Hematopoietic multipotent progenitor cell treated with erythropoietin and hydrocortisone succinate and interleukin-3 and kit ligand, for 8 days (in vitro differentiated cells): ENCODE results near the gene UIMC1.
A peak's percentile ranks its signal among the peaks of the same experiment; 100 is the strongest.
"Not testable (repeated sequence)": the region's sequence is repeated elsewhere in the genome, so short reads cannot be mapped to it uniquely, and the experiment has no call there.

ENCODE experiments used
- DNase-seq: peaks from one replicate; pipeline ENCODE4 v3.0.0-alpha.2; 2015

UIMC1 gene

DNA sequence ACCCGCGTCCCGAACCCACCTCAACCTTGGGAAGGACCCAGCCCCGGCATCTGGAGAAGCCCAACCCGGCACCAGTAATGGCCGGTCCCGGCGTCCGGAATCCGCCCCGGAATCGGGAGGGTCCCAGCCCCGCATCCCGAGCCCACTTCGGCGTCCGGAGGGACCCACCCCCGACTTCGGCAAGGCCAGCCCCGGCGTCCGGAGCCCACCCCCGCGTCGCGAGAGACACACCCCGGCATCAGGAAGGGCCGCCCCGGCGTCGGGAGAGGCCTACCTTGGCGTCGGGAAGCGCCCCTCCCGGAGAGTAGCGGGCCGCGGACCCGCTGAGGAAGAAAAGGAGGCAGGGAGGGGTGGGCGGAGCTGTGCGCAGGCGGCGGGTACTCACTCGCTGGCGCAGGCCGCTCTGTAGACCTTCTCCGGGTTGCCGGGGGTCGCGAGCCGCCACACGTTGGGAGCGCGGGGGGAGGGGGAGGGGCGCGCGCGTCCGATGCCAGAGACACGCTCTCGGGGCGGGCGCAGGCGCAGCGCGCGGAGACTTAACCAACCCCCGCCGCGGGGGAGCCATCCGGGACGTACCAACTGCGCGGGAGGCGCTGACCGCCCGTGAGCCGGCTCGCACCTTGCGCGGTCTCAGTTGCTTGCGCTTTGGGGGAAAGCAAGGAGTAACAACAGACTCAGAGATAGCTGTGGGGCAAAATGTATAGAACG is at the start of gene UIMC1:
Gene UIMC1, minus strand, starts transcription at position 515 of the 708 bp plus-strand sequence. CDS start 24,164 bp downstream, outside the sequence.
- DNase-seq = peak; percentile 90

DNA sequence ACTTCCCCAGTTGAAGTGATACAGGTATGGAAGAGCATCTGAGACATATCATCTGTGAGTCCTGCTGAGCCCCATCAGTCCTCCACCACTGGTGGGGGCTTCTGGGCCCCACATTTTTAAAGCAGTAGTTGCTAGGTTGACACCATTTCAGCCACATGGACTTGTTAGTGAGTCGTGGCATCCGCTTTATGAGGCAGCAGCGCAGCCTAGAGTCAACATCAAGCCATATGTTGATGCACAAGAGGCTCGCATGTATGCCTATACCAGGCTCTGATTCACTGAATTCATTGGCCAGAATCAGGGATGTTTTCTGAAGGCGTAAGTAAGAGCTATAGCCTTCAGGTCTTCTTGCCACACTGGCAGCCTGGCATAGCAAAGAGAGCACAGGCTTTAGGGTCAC is 42.7 kb upstream of the UIMC1 start:
- peak; percentile 41 for DNase-seq

DNA sequence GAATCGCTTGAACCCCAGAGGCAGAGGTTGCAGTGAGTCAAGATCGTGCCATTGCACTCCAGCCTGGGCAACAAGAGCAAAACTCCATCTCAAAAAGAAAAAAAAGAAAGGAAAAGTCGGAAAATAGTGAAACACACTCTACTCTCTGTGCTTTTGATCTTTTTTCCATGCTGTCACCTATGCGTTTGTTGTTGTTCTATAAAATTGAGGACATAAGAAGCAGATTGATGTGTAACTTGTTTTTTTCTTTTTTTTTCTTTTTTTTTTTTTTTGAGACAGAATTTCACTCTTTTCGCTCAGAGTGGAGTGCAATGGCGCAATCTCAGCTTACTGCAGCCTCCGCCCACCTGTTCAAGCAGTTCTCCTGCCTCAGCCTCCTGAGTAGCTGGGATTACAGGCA is 42.0 kb upstream of the UIMC1 start:
- DNase-seq = not testable (repeated sequence)

GRCh38 chr5:177045631-177046030 is 39.1 kb upstream of the UIMC1 start:
- no peak for DNase-seq

GRCh38 chr5:177044641-177045040 is 38.1 kb upstream of the UIMC1 start:
- no peak for DNase-seq

DNA sequence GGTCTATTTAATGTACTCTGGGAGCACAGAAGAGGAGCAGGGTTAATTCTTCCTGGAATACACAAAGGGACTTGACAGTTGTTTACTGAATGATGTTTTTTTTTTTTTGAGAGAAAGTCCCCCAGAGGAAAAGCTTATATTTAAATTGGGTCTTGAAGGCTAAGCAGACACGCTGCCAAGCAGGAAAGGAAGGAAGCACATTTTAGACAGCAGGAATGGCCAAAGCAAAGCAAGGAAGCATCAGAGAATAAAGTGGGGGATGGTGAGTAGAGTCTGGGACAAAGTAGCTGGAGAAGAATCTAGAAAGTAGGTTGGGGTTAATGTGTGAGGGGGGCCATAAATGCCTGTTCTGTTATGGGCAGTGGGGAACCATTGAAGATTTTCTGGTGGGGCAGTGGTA is 37.4 kb upstream of the UIMC1 start:
- DNase-seq = no peak

- no peak for DNase-seq
These were observed 36.5 kb upstream of the UIMC1 start for GRCh38 chr5:177043114-177043513.

DNA sequence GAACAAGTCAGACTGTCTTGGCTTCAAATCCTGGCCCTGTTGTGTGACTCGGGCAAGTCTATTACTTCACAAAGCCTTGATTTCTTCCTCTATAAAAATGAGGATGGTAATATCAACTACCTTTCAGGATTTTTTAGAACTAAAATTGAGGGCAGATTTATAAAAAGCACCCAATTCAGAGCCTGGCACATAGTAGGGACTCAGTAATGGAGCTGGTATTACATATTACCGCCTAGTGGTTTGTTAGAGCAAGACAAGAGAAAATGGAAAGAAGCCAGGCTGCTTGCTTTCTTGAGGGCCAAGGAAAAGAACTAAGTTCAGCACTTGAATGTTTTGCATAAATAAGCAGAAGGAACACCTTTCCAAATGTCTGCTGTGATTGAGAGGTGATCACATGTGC is 35.4 kb upstream of the UIMC1 start:
- no peak for DNase-seq

DNA sequence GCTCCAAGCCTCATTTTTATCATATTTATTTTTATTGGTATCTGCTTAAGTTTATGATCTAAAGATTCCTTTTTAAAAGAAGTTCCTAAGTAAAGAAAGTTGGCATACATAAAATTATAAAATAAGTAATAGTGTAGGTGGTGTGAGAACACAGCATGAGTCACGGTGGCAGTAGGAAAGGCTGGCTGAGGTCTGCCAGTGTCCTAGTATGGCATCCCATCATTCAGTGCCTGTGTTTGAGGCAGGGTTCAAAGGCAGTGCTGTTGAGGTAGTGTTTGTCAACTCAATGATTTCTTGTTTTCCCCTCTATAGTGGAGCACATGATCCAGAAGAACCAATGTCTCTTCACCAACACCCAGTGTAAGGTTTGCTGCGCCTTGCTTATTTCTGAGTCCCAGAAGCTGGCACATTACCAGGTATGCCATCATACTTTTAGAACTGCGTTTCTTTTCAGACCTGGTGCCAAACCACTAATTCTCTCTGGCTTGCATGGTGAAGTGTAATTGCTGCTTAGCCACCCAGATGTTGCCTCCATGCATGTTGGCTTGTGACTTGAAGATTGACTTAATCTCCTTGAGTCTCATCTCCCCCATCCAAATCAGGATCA is 34.3 kb upstream of the UIMC1 start:
- DNase-seq = no peak

DNA sequence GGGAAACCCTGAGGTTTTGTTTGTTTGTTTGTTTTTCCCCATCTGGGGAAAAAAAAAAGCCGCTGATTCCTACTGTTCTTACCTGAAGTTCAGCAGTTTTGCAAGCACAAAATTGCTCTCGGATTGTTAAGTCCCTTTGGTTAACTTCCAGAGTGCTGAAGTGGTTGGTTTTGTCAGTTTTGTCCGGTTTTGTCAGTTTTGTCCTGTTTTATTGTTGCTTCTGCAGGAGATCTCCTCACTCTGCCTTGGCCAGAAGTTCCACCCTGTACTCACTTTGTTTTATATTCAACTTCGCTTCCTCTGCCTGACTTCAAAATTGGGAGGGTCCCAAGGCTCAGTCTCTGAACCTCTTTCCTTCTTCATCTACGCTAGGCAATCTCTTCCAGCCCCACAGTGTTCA is 30.3 kb upstream of the UIMC1 start:
- no peak for DNase-seq

- no peak for DNase-seq
These were observed 29.9 kb upstream of the UIMC1 start for GRCh38 chr5:177036443-177036842.

DNA sequence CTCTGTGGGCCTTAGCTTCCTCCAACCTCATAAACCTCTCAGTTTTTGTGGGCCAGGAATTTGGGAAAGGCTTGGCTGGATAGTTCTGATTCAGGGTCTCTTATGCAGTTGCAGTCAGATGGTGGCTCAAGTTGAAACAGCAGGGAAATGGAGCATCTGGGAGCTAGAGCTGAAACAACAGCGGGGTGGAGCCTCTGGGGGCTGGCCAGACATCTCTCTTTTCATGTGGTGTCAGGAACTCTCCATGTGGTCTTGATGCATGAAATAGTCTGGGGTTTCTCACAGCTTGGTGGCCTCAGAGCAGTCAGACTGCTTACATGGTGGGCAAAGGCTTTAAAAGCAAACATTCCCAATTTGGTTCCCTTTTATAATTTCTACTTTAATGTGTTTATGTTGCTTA is 29.4 kb upstream of the UIMC1 start:
- no peak for DNase-seq

DNA sequence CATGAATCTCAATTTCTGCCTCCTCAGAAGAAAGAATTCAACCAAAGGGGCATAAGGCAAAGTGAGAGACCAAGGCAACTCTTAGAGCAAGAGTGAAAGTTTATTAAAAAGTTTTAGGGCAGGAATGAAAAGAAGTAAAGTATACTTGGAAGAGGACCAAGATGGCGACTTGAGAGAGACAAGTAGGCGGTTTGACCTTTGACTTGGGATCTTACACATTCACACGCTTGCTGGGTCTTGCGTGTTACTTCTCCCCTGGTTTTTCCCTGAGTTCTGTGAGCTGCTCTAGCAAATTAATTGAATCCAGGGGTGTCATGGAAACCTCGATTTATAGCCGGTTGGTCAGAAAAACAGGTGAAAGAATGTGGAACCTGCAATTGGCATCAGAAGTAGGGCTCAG is 22.9 kb upstream of the UIMC1 start:
- DNase-seq = no peak

GRCh38 chr5:177027665-177028064 is 21.1 kb upstream of the UIMC1 start:
- no peak for DNase-seq

- peak; percentile 88 for DNase-seq
These were observed 18.6 kb upstream of the UIMC1 start for GRCh38 chr5:177025101-177025601.

- no peak for DNase-seq
These were observed 18.0 kb upstream of the UIMC1 start for GRCh38 chr5:177024559-177024958.

GRCh38 chr5:177023303-177023664 is 16.7 kb upstream of the UIMC1 start:
- DNase-seq = no peak

GRCh38 chr5:177022386-177023302 is 16.1 kb upstream of the UIMC1 start, which contains the start of gene ZNF346:
Gene ZNF346, plus strand, starts transcription at chr5:177022696. Its CDS starts 43 bp downstream, at chr5:177022739.
- DNase-seq = peak; percentile 95

DNA sequence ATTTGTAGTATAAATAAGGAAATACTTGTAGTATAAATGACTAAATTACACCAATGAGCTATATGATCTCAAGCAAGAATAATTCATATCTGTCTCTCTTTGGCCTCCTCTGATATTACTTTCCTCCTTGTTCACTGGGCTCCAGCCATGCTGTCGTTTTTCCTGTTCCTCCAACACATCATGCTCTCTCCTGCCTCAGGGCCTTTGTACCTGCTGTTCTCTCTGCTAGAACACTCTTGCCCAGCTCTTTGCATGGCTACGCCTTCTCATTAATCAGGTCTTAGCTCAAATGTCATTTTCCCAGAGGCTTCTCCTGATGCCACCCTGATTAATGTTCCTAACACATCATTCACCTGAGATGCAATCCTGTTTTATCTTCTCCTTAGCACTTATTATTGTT is 13.5 kb upstream of the UIMC1 start:
- no peak for DNase-seq

DNA sequence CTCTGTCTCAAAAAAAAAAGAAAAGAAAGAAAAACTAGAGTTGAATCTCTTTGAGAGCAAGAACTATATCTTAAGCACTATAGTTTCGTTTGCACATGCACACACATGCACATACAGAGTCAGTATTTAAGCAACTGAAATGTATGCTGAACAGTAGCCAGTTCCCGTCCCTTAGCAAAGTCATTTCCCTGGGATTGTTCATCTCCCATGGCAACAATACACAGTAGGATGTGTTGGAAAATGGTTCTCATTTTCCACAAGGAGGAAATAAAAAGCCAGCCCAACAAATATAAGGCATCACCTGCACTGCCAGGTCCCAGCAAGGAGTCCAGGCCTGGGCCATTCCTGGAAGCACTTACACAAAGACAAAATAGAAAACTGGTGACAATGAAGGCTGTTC is 11.8 kb upstream of the UIMC1 start:
- DNase-seq = no peak

DNA sequence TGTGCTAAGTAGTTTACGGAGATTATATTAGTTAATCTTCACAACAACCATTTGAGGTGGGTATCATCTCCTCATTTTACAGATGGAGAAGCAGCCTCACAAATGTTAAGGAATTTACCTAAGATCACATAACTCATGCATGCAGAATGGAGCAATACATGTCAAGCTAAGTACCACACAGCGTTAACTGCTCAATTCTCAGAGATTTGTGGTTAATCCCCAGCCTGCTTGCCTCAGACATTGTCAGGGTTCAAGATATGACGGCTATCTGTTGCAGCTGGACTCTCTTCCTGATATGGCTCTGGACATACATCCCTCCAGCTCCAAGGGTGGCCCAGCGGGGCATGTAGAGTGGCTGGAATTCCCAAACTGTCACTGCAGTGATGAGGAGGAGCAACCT is 8.6 kb upstream of the UIMC1 start:
- DNase-seq = no peak

DNA sequence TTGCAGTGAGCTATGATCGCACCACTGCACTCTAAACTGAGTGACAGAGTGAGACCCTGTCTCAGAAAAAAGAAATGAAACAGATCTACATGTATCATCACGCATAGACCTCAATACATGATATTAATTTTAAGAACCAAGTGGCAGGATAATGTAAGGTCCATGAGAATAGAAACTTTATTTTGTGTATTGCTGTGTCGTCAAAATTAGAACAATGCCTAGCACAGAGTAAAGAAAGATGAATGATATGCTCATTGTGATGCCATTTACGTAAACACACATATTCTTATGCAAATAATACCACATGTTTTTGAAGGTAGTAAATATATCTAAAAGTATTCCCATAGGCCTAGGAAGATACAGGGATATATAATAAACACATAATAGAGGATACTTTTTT is 3.6 kb upstream of the UIMC1 start:
- DNase-seq = no peak

GRCh38 chr5:177008716-177009115 is 2.1 kb upstream of the UIMC1 start:
- no peak for DNase-seq
